GM12878 (cell line): ENCODE results near the gene NCF1. TPM values are rescaled to one million over a fixed set of nuclear protein-coding genes. Genes with fewer than 3 reads are reported as not detected.
"Not testable (repeated sequence)": the region's sequence is repeated elsewhere in the genome, so short reads cannot be mapped to it uniquely, and the experiment has no call there.

Experiments used
- ATAC-seq: fragments of 200-7000 bp; cut with Tn5 transposase; 3 replicates; pipeline ENCODE4 v1.9.1; 2020; ENCODE audit warnings: mild to moderate bottlenecking, moderate library complexity
- BruUV-seq: library from RNA; stranded (reverse); fragments of 400-500 nt; replicated peaks from 2 replicates; lab custom pipeline; 2021; lab: Mats Ljungman, UMichigan
- CTCF ChIA-PET: fragments of 300-600 bp; sonication (Branson Sonifier 250); formaldehyde crosslinking; extraction: SDS; loops from one replicate; lab custom pipeline; 2021; ENCODE audit warnings: inconsistent platforms; lab: Yijun Ruan, JAX
- POLR2A ChIA-PET: fragments of 350-600 bp; formaldehyde crosslinking; extraction: SDS; loops from one replicate; lab custom pipeline; 2021; ENCODE audit warnings: inconsistent platforms; lab: Charles Lee
- RAD21 ChIA-PET: fragments of 300-600 bp; sonication (Branson Sonifier 250); formaldehyde crosslinking; loops from one replicate; lab custom pipeline; 2023; ENCODE audit warnings: antibody characterized with exemption; ENCODE audit not compliant: unreplicated experiment; lab: Charles Lee
- SMC1A ChIA-PET: fragments of 300-600 bp; sonication (Branson Sonifier 250); formaldehyde crosslinking; loops from one replicate; lab custom pipeline; 2023; ENCODE audit not compliant: unreplicated experiment, uncharacterized antibody; lab: Charles Lee
- DNase-seq: peaks from one replicate; pipeline ENCODE4 v3.0.0-alpha.2; 2011; ENCODE audit warnings: low read depth, low spot score
- FAIRE-seq: peaks from 3 replicates; lab custom pipeline; 2011; peaks lifted over from hg19 to GRCh38; lab: Jason Lieb, UNC
- H2AFZ ChIP-seq: 2 replicates; pipeline ENCODE4 v1.6.0; 2011; ENCODE audit warnings: low read depth, low read length, control low read depth; ENCODE audit not compliant: control insufficient read depth
- H3K27ac ChIP-seq: 2 replicates; pipeline ENCODE4 v1.5.1; 2011; ENCODE audit warnings: control low read depth; ENCODE audit not compliant: control insufficient read depth, insufficient read depth
- H3K27me3 ChIP-seq, 2 experiments: replicated peaks in 1 of 2; 2 replicates each; pipeline versions ENCODE4 v1.6.0 to v1.6.1; 2011; ENCODE audit warnings: low read length in 1 of 2; ENCODE audit not compliant: control insufficient read depth in 2 of 2, insufficient read depth in 2 of 2
- H3K36me3 ChIP-seq, 2 experiments: 2 replicates each; pipeline ENCODE4 v1.5.1; 2011; ENCODE audit warnings: low read length in 1 of 2; ENCODE audit not compliant: control insufficient read depth in 2 of 2, insufficient read depth in 2 of 2
- H3K4me1 ChIP-seq: 2 replicates; pipeline ENCODE4 v1.6.1; 2011; ENCODE audit warnings: mild to moderate bottlenecking, low read length, moderate library complexity, mixed read lengths; ENCODE audit not compliant: control insufficient read depth, insufficient read depth
- H3K4me2 ChIP-seq: 2 replicates; pipeline ENCODE4 v1.6.0; 2011; ENCODE audit warnings: control low read depth; ENCODE audit not compliant: control insufficient read depth, insufficient read depth
- H3K4me3 ChIP-seq: fragments of 200-600 bp; sonication (generic); 2 replicates; pipeline ENCODE4 v1.5.1; 2016
- H3K79me2 ChIP-seq: 2 replicates; pipeline ENCODE4 v1.6.0; 2011; ENCODE audit warnings: low read length; ENCODE audit not compliant: control insufficient read depth, insufficient read depth
- H3K9ac ChIP-seq: 2 replicates; pipeline ENCODE4 v1.8.0; 2011; ENCODE audit warnings: low read length, control low read depth, mixed read lengths; ENCODE audit not compliant: control insufficient read depth, insufficient read depth
- H3K9me3 ChIP-seq: replicated peaks from 3 replicates; pipeline ENCODE4 v1.5.1; 2011; ENCODE audit warnings: mild to moderate bottlenecking, low read length; ENCODE audit not compliant: control insufficient read depth, insufficient read depth
- H4K20me1 ChIP-seq: 2 replicates; pipeline ENCODE4 v1.6.0; 2011; ENCODE audit not compliant: control insufficient read depth, insufficient read depth
- BHLHE40 ChIP-seq, 2 experiments: fragments of 450-650 bp in 1 of 2; IDR thresholded peaks; 2 replicates each; pipeline ENCODE4 v1.6.1; 2011 to 2017; ENCODE audit warnings: low read depth in 2 of 2, borderline replicate concordance in 1 of 2, improper control_type of control experiment in 1 of 2, low read length in 1 of 2, mild to moderate bottlenecking in 1 of 2
- WGBS: methylation state at CpG from one replicate; pipeline ENCODE4 v1.1.6; 2016; ENCODE audit warnings: low lambda C conversion rate; ENCODE audit not compliant: insufficient replicate concordance, insufficient coverage; ENCODE audit errors: missing lambda C conversion rate; 5-methylcytosine and 5-hydroxymethylcytosine counted together
- in situ Hi-C: fragments of 300-500 bp; cut with MboI; formaldehyde crosslinking; loops from 9 replicates; pipeline ENCODE4 v1.14.3; 2018; ENCODE audit warnings: mixed read lengths
- intact Hi-C: fragments of 100-400 bp; cut with micrococcal nuclease; formaldehyde crosslinking; loops from one replicate; pipeline ENCODE4 v1.14.2; 2022; ENCODE audit not compliant: unreplicated experiment
- polyA plus RNA-seq, 11 experiments: library from polyadenylated mRNA; depleted of rRNA in 4 of 11; unstranded in 6 of 11; stranded (reverse) in 5 of 11; fragments of >200 nt; fragmentation: Nextera tagmentation in 4 of 11; fragmentation: Illumina TruSeq in 1 of 11; extraction: Ambion mirVana in 4 of 11; extraction: Trizol in 1 of 11; gene quantifications; 1 replicate in 1 of 11; 2 replicates in 10 of 11; pipeline versions ENCODE4 v1.2.1 to v1.2.3, GENCODE V29; 2011 to 2016; ENCODE audit warnings: inconsistent platforms in 2 of 11, missing spikeins in 2 of 11, low read depth in 1 of 11
- total RNA-seq, 4 experiments: library from RNA; depleted of rRNA in 3 of 4; stranded (reverse); fragments of >200 nt in 3 of 4; fragmentation: Illumina TruSeq in 1 of 4; extraction: Trizol in 1 of 4; gene quantifications; 2 replicates each; pipeline versions ENCODE4 v1.2.1 to v1.2.3, GENCODE V29; 2013 to 2021

The NCF1 gene
- total and polyA plus RNA-seq, 10 of the 15 experiments (the other 5 are each of a cell fraction or from before 2014, with no cell fraction given): 2.8 to 230 (median 134) TPM

- FAIRE-seq, SMC1A ChIA-PET, H2AFZ ChIP-seq, H3K4me3 ChIP-seq, RAD21 ChIA-PET, DNase-seq, H3K27ac ChIP-seq, H3K4me1 ChIP-seq, H3K36me3 ChIP-seq, intact Hi-C loops, POLR2A ChIA-PET, in situ Hi-C loops, H4K20me1 ChIP-seq, H3K27me3 ChIP-seq, CTCF ChIA-PET, H3K4me2 ChIP-seq, BruUV-seq, ATAC-seq, H3K79me2 ChIP-seq, H3K9me3 ChIP-seq, H3K9ac ChIP-seq: not testable (repeated sequence)
- TF ChIP-seq BHLHE40 (IDR thresholded peaks at IDR 0.05; ENCODE audit: borderline replicate concordance in 1 of 2, low read depth in 2 of 2, low read length in 1 of 2): peak in 1 of 2 experiments; percentile 6; a peak in 1 of 4 replicates
- 69% methylated on average over 6 of the region's 10 CpGs for WGBS
Observed at GRCh38 chr7:74766991-74767390, 6.8 kb upstream of the NCF1 start.

DNA sequence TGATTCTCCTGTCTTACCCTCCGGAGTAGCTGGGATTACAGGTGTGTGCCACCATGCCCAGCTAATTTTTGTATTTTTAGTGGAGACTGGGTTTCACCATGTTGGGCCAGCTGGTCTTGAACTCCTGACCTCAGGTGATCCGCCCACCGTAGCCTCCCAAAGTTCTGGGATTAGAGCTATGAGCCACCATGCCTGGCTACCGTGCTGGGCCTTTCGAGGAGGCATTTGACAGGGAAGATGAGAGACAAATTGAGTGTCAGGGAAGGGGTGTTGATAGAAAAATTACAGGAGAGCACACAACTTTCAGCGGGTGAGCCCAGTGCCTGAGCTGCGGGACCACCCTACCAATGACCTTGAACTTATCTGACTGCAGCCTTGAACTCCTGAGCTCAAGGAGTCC is 3.7 kb upstream of the NCF1 start:
- 96% methylated on average over 4 of the region's 7 CpGs for WGBS
- H3K4me1 ChIP-seq, H3K9ac ChIP-seq, H4K20me1 ChIP-seq, SMC1A ChIA-PET, H3K27me3 ChIP-seq, H3K9me3 ChIP-seq, BruUV-seq, H3K4me3 ChIP-seq, FAIRE-seq, CTCF ChIA-PET, H2AFZ ChIP-seq, intact Hi-C loops, POLR2A ChIA-PET, DNase-seq, RAD21 ChIA-PET, H3K4me2 ChIP-seq, in situ Hi-C loops, H3K27ac ChIP-seq, ATAC-seq, H3K79me2 ChIP-seq, H3K36me3 ChIP-seq: not testable (repeated sequence)

GRCh38 chr7:74772093-74772492 is 1.7 kb upstream of the NCF1 start:
- WGBS: 97% methylated on average over 5 of the region's 6 CpGs
- intact Hi-C loops, H3K9ac ChIP-seq, CTCF ChIA-PET, H3K27me3 ChIP-seq, BruUV-seq, H3K27ac ChIP-seq, ATAC-seq, DNase-seq, H3K4me3 ChIP-seq, FAIRE-seq, H3K4me1 ChIP-seq, H3K4me2 ChIP-seq, SMC1A ChIA-PET, H3K36me3 ChIP-seq, RAD21 ChIA-PET, H4K20me1 ChIP-seq, POLR2A ChIA-PET, H3K79me2 ChIP-seq, H3K9me3 ChIP-seq, in situ Hi-C loops, H2AFZ ChIP-seq: not testable (repeated sequence)

DNA sequence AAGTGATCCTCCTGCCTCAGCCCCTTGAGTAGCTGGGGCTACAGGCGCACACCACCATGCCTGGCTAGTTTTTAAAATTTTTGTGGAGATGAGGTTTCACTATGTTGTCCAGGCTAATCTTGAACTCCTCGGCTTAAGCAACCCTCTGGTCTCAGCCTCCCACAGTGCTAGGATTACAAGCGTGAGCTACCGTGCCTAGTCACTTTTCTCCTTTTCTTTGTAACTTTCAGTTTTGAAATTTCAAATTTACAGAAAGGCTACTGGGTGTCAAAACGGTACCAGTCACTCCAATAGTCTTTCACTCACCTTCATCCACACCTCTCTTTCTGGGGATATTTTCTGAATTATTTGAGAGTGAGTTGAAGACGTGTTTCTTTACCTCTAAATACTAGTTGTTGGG is 1.3 kb downstream of the NCF1 start:
- H3K4me2 ChIP-seq, H3K4me3 ChIP-seq, POLR2A ChIA-PET, H3K4me1 ChIP-seq, in situ Hi-C loops, SMC1A ChIA-PET, CTCF ChIA-PET, H3K27me3 ChIP-seq, H3K9ac ChIP-seq, H3K79me2 ChIP-seq, H2AFZ ChIP-seq, BruUV-seq, RAD21 ChIA-PET, intact Hi-C loops, FAIRE-seq, H3K27ac ChIP-seq, H3K36me3 ChIP-seq, DNase-seq, H4K20me1 ChIP-seq, H3K9me3 ChIP-seq: not testable (repeated sequence)
- ATAC-seq: peak; percentile 59
- WGBS: no CpG with 5 or more reads among the region's 6 CpGs
